GM18907 (cell line): Measurements from ENCODE around the gene KRT15.

Experiments used
- ATAC-seq: cut with Tn5 transposase; IDR thresholded peaks from one replicate; pipeline ENCODE4 v1.9.1; 2021; ENCODE audit warnings: mild to moderate bottlenecking, moderate library complexity; ENCODE audit not compliant: unreplicated experiment

The KRT15 gene

GRCh38 chr17:41518789-41519449, at the start of gene KRT15:
Gene KRT15 (minus strand): TSS chr17:41518890. CDS start chr17:41518827, 63 bp downstream.
- no peak for ATAC-seq

- ATAC-seq = no peak
Measured at GRCh38 chr17:41567317-41567716, 48.6 kb upstream of the KRT15 start.

- ATAC-seq = no peak
Measured at GRCh38 chr17:41565338-41565737, 46.6 kb upstream of the KRT15 start.

- ATAC-seq = no peak
Measured at GRCh38 chr17:41563607-41564170, 45.0 kb upstream of the KRT15 start.

- no peak for ATAC-seq
Measured at GRCh38 chr17:41561554-41561953, 42.9 kb upstream of the KRT15 start.

GRCh38 chr17:41559548-41559947, 40.9 kb upstream of the KRT15 start:
- ATAC-seq = no peak

- ATAC-seq = no peak
Measured at GRCh38 chr17:41556931-41557330, 38.2 kb upstream of the KRT15 start.

- ATAC-seq = no peak
Measured at GRCh38 chr17:41556306-41556705, 37.6 kb upstream of the KRT15 start.

- ATAC-seq = no peak
Measured at GRCh38 chr17:41555105-41555887, 36.6 kb upstream of the KRT15 start.

GRCh38 chr17:41553987-41554680, 35.4 kb upstream of the KRT15 start:
- ATAC-seq = no peak

- no peak for ATAC-seq
Measured at GRCh38 chr17:41553176-41553575, 34.5 kb upstream of the KRT15 start.

- no peak for ATAC-seq
Measured at GRCh38 chr17:41552455-41552854, 33.8 kb upstream of the KRT15 start.

GRCh38 chr17:41551365-41551764, 32.7 kb upstream of the KRT15 start:
- no peak for ATAC-seq

GRCh38 chr17:41549596-41550039, 30.9 kb upstream of the KRT15 start:
- no peak for ATAC-seq

- peak; percentile 69 for ATAC-seq
Measured at GRCh38 chr17:41548844-41549595, 30.3 kb upstream of the KRT15 start.

- ATAC-seq = no peak
Measured at GRCh38 chr17:41547921-41548843, 29.5 kb upstream of the KRT15 start.

- no peak for ATAC-seq
Measured at GRCh38 chr17:41547378-41547841, 28.7 kb upstream of the KRT15 start.

GRCh38 chr17:41546819-41547218, 28.1 kb upstream of the KRT15 start:
- no peak for ATAC-seq

- no peak for ATAC-seq
Measured at GRCh38 chr17:41545829-41546410, 27.2 kb upstream of the KRT15 start.
